Skin epidermis (tissue), 12 donors: Measurements from ENCODE around the gene ANKRD27.
A peak's percentile ranks its signal among the peaks of the same experiment; 100 is the strongest.
"Not testable (repeated sequence)": the region's sequence is repeated elsewhere in the genome, so short reads cannot be mapped to it uniquely, and the experiment has no call there.

Experiments
- H3K27ac ChIP-seq, 21 experiments: fragments of 200-600 bp; sonication (generic) in 11 of 21; one replicate each; pipeline ENCODE4 v1.5.0; 2020; ENCODE audit warnings: mild to moderate bottlenecking in 3 of 21, inconsistent platforms in 2 of 21, moderate library complexity in 2 of 21
- H3K4me3 ChIP-seq, 7 experiments: fragments of 200-600 bp; sonication (generic) in 2 of 7; one replicate each; pipeline ENCODE4 v1.5.0; 2020; ENCODE audit warnings: inconsistent platforms in 2 of 7, mild to moderate bottlenecking in 2 of 7, moderate library complexity in 1 of 7

Gene ANKRD27

DNA sequence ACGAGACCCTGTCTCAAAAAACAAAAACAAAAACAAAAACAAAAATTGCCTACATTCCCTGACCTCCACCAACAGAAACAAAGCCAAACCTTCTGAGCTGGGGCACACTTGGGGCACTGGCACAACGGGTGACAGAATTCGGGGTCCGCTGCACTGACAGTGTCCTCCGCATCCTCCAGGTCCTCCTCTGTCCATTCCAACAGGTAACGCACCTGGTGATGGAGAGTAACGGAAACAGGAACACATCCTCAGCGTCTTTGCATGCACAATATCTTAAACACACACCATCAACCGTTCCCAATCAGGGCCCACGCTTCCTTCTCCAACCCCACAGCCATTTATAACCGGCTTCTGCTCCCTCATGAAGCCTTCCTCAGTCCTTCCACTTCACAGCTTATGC lies 59.4 kb downstream of the ANKRD27 start:
- Histone ChIP-seq H3K4me3 (no peak overlapping the region), H3K27ac (no peak overlapping the region)

DNA sequence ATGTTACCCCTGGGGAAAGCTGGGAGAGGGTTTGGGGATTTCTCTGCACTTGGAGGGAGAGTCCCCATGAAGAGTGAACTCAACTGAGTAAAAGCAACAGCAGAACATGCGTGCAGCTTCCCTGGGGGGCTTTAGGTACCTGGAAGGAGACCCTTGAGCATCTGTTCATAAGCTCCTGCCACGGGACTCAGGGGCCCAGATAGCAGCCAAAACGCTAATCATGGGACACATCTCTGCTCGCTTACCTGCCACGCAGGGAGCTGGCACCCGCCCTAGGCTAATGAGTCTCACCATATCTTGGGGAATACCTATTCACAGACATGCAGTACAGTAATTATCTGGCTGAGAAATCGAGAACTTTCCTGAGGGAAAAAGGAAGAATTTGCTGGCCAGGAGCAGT lies 60.1 kb downstream of the ANKRD27 start:
- Histone ChIP-seq H3K27ac (no peak overlapping the region), H3K4me3 (no peak overlapping the region)

DNA sequence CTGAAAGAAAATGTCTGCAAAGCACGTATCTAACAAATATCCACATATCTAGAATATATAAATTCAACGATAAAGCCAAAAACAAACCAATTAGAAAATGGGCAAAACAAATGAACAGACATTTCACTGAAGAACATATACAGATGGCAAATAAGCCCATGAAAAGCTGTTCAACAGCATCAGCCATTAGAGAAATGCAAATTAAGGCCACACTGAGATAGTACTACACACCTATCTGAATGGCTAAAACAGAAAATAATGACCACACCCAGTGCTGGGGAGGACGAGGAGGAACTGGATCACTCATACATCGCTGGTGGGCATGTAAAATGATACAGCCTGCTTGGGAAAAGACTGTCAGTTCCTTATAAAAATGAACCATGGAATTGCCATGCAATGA lies 62.0 kb downstream of the ANKRD27 start:
- H3K27ac ChIP-seq: no peak overlapping the region

DNA sequence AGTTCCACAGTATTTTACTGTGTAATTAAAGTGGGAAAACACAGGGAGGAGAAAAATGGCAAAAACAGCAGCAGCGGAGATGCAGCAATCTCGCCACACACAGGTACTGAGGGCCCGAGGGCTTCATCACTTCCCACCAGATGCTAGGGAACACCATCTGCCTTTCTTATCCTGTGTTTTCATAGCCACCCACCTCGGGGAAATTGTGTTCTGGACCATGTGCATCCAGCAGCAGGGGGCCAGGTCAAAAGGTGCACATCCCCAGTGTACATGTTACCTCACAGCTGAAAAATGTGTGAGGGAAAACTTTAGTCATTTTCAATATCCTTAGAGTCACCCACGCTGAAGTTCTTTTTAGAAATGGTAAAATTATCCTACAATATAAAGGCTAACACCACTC lies 63.8 kb downstream of the ANKRD27 start:
- H3K4me3 ChIP-seq: no peak overlapping the region
- no peak overlapping the region for H3K27ac ChIP-seq

More for the DNA sequence above, 62.0 kb downstream of the ANKRD27 start:
- no peak overlapping the region for H3K4me3 ChIP-seq

DNA sequence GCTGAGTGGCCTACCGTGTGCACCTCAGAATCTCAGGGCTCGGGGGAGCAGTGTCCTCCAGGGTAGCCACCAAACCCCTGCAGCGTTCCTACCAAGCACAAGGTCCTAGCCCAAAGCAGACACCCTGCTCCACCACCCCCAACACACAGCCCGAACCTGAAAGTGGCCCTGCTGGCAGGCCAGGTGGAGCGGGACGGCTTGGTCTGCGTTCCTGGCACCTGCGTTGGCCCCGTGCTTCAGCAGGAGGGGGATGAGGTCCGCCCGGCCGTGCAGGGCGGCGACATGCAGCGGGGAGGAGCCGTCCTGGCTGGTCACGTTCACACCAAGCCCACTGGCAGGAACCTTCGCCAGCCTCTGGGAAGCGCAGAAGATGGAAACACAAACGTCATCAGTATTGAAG lies 67.5 kb downstream of the ANKRD27 start:
- Histone ChIP-seq H3K27ac (no peak overlapping the region), H3K4me3 (no peak overlapping the region)

DNA sequence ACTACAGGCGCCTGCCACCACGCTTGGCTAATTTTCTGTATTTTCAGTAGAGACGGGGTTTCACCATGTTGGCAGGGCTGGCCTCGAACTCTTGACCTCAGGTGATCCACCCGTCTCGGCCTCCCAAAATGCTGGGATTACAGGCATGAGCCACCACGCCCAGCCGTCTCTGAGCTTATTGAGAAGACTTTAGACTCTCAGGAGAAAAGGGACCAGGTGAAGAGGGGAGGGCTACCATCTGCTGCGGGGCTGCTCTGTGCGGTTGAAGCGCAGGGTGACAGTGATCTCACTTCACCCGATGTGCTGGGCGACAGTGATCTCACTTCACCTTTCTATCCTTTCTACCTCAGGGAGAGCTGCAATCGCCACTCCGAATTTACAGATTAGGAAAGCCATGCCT lies 68.7 kb downstream of the ANKRD27 start:
- H3K27ac ChIP-seq: no peak overlapping the region
- no peak overlapping the region for H3K4me3 ChIP-seq

DNA sequence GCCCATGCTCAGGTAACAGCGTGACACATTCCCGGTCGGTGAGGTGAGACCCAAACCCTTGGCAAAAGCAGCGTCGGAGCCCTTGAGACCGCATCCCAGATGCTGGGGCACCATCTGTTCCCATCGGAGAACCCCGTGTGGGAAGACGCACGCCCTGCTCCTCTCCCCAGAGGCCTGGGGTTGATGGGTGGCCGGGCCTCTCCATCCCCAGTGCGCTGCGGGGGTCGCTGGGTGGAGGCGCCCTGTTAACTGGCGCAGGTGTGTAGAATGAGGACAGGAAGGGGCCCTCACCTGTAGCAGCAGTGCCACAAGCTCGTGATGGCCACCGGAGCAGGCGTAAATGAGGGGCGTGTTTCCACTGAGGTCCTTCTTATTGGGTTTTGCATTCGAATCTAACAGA lies 69.4 kb downstream of the ANKRD27 start:
- Histone ChIP-seq H3K27ac (no peak overlapping the region), H3K4me3 (no peak overlapping the region)

DNA sequence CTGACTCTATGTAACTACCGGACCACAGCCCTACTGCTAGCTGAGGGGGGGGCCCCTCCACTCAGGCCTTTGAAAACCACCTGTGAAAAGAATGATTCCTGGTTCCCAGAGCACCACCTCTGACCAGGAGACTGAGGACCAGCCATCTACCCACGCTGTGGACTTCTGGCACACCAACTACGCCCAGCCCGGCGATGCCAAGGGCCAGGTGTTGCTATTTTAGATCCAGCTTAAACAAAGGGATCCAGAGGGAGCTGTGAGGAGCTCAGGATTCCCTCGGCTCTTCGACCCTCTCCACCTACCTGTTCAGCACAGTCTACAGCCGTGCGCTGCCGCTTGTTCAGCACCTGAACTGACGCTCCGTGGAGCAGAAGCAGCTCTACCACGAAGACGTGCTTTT lies 71.0 kb downstream of the ANKRD27 start:
- Histone ChIP-seq H3K4me3 (no peak overlapping the region), H3K27ac (no peak overlapping the region)

DNA sequence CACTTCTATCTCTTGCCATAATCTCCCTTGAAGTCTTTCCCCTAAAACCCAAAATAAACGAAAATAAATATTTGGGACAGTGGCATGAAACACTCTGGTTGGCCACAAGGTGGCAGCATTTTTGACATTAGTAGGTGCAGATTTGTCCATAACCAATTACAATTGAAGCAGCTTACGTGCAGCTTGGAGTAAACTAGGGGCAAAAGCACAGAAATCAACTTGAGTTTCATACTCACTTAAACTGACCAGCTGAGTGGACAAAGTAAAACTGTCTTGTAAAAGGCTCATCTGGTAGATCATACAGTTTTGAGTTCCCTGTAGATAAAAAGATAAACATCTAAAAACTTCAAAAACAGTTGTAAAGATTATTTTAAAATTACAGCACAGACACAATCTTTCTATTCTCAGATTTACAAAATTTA lies 75.2 kb downstream of the ANKRD27 start:
- no peak overlapping the region for H3K27ac ChIP-seq
- no peak overlapping the region for H3K4me3 ChIP-seq

DNA sequence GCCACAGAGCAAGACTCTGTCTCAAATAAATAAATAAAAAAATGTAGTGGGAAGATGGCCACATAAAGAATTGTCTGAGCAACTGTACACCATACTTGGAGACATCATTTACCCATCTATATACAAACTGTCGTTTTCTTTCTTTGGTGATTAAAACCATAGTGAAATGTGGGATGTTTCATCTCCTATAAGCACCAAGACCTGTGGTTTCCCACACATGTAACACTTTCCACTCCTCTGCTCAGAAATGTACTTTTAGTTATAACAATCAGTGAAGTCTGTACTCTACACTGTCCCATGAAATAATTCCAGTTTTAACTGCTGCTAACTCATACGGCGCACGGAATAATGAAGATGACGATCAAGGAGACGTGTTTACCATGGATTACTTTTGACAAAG lies 75.7 kb downstream of the ANKRD27 start:
- H3K27ac ChIP-seq: no peak overlapping the region
- H3K4me3 ChIP-seq: no peak overlapping the region

DNA sequence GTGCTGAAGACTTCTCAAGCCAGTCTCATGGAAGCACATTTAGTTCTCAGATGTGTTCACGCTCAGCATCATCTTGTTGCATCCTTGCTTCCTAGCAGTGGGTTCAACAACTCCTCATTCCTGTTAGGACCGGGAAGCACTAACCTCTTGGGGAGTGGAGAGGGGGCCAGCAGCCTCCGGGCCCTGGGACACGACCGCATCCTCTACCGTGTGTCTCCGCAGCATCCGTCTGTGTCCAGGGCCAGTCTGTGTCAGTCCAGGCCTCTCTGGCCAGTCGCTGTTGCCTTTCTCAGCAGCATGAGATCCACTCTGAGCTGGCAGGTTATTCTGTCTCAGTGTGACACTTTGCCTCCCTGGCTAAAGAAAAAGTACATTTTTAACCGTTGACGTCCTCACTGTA lies 77.0 kb downstream of the ANKRD27 start:
- no peak overlapping the region for H3K4me3 ChIP-seq
- H3K27ac ChIP-seq: no peak overlapping the region

DNA sequence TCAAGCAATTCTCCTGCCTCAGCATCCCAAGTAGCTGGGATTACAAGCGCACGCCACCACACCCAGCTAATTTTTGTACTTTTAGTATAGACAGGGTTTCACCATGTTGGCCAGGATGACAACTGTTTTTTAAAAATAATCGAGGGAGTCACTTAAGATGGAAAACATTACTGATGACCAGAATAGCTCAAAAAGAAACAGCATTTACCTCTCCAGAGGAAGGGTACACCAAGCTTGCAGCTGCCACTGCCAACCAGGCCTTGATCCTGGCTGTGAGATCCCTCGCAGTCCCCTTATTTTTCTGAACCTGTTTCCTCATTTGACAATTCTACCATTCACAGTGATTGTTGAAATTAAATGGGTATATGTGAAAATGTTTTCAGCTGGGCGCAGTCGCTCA lies 79.5 kb downstream of the ANKRD27 start:
- Histone ChIP-seq H3K27ac (no peak overlapping the region), H3K4me3 (no peak overlapping the region)

DNA sequence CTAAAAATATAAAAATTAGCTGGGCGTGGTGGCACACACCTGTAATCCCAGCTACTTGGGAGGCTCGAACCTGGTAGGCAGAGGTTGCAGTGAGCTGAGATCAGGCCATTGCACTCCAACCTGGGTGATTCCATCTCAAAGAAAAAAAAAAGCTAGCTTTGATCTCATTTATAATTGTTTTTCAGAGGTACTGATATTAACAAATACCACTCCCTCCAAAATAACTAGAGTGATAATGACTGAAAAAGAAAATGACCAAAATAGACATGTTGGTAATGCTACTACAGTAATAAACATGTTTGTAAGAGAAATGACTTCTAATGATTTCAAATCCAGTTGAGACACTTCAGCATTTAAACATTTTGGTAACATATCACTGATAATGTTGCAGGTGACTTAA lies 81.0 kb downstream of the ANKRD27 start:
- Histone ChIP-seq H3K4me3 (no peak overlapping the region), H3K27ac (no peak overlapping the region)

DNA sequence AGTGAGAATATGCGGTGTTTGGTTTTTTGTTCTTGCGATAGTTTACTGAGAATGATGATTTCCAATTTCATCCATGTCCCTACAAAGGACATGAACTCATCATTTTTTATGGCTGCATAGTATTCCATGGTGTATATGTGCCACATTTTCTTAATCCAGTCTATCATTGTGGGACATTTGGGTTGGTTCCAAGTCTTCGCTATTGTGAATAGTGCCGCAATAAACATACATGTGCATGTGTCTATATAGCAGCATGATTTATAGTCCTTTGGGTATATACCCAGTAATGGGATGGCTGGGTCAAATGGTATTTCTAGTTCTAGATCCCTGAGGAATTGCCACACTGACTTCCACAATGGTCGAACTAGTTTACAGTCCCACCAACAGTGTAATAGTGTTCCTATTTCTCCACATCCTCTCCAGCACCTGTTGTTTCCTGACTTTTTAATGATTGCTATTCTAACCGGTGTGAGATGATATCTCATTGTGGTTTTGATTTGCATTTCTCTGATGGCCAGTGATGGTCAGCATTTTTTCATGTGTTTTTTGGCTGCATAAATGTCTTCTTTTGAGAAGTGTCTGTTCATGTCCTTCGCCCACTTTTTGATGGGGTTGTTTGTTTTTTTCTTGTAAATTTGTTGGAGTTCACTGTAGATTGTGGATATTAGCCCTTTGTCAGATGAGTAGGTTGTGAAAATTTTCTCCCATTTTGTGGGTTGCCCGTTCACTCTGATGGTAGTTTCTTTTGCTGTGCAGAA lies 87.1 kb downstream of the ANKRD27 start:
- H3K4me3 ChIP-seq, H3K27ac ChIP-seq: not testable (repeated sequence)

DNA sequence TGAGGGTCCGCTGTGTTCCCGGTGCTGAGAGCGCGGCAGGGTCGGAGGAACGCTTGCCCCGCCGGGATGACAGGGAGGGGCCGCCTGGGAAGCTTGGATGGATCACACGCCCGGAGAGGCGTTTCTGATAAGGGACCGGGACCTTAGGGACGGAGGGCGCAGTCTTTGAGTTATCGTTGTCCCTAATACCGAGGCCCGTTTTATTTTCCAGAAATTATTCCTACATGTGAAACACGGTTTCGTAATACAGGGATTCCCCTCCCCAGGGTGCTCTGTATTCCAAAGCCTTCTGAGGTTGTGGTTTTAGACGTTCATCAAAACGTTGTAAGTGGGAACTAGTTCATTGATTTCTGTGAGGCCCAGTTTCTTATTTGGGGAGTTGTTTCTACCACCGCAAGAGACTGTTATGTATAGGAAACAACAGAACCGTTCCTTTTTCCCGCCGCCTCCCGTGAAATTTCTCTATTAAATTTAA lies 93.2 kb downstream of the ANKRD27 start:
- H3K27ac ChIP-seq: peak overlapping the region; percentile 60 to 95 (median 89)
- peak overlapping the region; percentile 67 to 90 (median 81) for H3K4me3 ChIP-seq

DNA sequence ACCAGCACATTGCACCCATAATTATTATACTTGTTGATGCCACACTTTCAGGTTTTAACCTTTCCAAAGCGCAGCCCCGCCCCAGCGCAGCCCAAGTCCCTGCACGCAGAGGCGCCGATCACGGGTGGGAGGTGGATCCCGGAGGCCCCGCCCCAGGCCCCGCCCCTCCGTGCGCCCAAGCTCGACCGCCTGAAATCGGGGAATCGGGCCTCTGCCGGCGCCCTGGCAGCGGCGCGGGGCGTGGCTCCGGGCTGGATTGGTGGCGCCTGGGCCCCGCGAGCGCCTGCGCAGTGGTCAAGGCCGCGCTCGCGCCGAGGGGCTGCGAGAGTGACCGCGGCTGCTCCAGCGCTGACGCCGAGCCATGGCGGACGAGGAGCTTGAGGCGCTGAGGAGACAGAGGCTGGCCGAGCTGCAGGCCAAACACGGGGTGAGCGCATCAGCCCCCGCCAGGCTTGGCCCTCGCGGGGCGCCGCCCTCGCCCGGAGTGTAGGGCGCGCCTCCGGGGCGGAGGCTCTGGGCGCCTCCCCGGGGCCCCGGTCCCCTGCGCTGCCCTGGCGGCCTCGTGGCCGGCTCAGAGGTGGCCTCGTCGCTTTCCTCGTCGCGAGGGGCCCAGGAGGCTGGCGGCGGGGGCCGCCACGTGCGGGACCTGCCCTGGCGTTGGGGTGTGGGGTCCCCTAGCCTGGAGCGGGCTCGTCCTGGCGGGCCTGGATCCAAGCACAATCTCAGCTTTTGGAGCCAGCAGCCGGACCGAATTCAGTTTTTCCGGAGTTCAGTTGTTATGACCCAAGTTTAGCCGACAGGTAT lies 93.9 kb downstream of the ANKRD27 start, which contains the start of gene PDCD5:
Gene PDCD5 (plus strand): TSS at position 290 of the 804 bp plus-strand sequence. CDS start 72 bp downstream, at position 362.
- peak within 1 kb of the TSS; percentile 67 to 90 (median 81) for H3K4me3 ChIP-seq
- H3K27ac ChIP-seq: peak within 1 kb of the TSS; percentile 60 to 95 (median 89)

DNA sequence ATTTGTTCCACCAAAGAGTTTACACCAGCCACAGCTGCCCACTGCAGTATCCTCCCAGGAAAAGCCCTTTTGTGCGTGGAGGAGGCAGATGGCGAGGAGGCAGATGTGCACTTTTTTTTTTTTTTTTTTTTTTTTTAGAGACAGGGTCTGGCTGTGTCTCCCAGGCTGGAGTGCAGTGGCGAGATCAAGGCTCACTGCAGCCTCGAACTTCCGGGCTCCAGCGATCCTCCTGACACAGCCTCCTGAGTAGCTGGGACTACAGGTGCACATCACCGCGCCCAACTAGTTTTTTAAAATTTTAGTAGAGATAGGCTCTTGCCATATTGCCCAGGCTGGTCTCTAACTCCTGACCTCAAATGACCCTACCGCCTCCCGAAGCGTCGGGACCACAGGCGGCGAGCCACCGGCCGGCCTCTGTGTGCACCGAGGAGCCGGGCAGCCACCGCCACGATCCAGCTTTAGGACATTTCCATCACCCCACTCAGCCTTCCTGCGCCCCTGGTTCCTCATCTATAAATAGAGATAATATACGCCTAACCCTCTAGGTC lies 94.6 kb downstream of the ANKRD27 start:
- H3K27ac ChIP-seq: peak overlapping the region in 15 of 21 experiments; percentile 5 to 95 (median 87)
- peak overlapping the region; percentile 67 to 90 (median 81) for H3K4me3 ChIP-seq

DNA sequence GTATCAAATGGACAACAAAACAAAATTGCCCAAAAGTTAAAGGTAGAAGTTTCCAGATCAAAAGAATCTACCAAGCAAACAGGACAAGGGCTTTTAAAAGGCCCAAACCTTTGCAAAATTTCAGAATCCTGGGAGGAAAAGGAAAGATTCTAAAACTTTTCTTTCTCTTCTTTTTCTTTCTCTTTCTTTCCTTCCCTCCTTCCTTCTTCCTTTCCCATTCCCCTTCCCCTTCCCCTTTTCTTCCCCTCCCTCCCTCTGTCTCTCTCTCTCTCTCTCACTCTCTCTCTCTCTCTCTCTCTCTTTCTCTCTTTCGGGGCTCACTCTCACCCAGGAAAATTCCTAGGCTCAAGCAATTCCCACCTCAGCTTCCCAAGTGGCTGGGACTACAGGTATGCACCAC lies 98.2 kb downstream of the ANKRD27 start:
- no peak overlapping the region for H3K4me3 ChIP-seq

DNA sequence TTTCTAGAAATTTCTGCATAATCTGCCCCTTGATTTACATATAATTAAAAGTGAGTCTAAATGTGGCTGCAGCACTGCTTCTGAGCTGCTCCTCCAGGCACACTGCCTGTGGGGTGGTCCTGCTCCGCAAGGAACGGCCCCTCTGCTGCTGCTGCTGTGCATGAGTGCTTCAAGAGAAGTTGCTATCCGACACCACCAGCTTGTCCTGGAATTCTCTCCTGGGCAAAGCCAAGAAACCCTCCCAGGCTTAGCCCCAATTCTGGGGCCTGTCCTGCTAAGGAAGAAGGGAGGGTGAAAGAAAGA lies 101.5 kb downstream of the ANKRD27 start:
- no peak overlapping the region for H3K27ac ChIP-seq
- no peak overlapping the region for H3K4me3 ChIP-seq

More for the DNA sequence above, 98.2 kb downstream of the ANKRD27 start:
- H3K27ac ChIP-seq: no peak overlapping the region

DNA sequence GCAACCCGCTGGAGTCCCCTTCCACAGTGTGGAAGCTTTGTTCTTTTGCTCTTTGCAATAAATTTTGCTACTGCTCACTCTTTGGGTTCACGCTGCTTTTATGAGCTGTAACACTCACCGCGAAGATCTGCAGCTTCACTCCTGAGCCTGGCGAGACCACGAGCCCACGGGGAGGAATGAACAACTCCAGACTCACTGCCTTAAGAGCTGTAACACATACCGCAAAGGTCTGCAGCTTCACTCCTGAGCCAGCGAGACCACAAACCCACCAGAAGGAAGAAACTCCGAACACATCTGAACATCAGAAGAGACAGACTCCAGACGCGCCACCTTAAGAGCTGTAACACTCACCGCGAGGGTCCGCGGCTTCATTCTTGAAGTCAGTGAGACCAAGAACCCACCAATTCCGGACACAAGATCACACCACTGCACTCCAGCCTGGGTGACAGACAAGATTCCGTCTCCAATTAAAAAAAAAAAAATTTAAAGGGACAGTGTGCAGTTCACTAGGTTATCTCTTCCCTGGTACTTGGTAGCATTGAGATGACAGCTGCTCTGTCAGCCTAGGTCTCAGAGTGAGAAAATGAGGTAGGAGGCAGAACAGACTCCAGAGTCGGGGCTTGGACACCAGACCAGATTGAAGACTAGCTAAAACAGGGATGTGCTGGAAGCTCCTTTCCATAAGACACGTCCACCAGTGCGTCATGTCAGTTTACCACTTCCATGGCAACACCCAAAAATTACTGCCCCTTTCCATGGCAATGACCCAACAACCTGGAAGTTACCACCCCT lies 102.1 kb downstream of the ANKRD27 start:
- H3K4me3 ChIP-seq: not testable (repeated sequence)

More for the DNA sequence above, 102.1 kb downstream of the ANKRD27 start:
- H3K27ac ChIP-seq: not testable (repeated sequence)
